ENCODE results near the gene TSPAN9. TPM values are rescaled to one million over a fixed set of nuclear protein-coding genes. Genes with fewer than 3 reads are reported as not detected.

TSPAN9 gene
- total and polyA plus RNA-seq, 4 donors, result 17.4 to 62.9 (median 34.2) TPM

- TF ChIP-seq FOXA1 (IDR thresholded peaks at IDR 0.05), result no peak
- TF ChIP-seq SP1 (IDR thresholded peaks at IDR 0.05), result no peak
- no peak for TF ChIP-seq ATF3 (IDR thresholded peaks at IDR 0.05)
- WGBS, result 85% methylated on average over 17 of the region's 17 CpGs
Measured at GRCh38 chr12:3137814-3138445, 60.8 kb downstream of the TSPAN9 start.

GRCh38 chr12:3138941-3139511 lies 61.8 kb downstream of the TSPAN9 start:
- TF ChIP-seq RXRA (IDR thresholded peaks at IDR 0.05) (no peak), YY1 (IDR thresholded peaks at IDR 0.05) (no peak), REST (IDR thresholded peaks at IDR 0.05) (no peak), RAD21 (IDR thresholded peaks at IDR 0.05) (no peak), FOXA2 (IDR thresholded peaks at IDR 0.05) (no peak), FOXA1 (IDR thresholded peaks at IDR 0.05) (no peak), CTCF (IDR thresholded peaks at IDR 0.05; ENCODE audit: low read depth, low read length, missing input control) (no peak), EGR1 (IDR thresholded peaks at IDR 0.05; ENCODE audit: low read depth in 2 of 2) (no peak), HNF4A (conservative IDR thresholded peaks at IDR 0.05) (no peak)
- Histone ChIP-seq H3K4me3 (ENCODE audit: low read depth in 1 of 3, low read length in 3 of 3) (no peak overlapping the region), H3K27me3 (ENCODE audit: control insufficient read depth in 4 of 4, insufficient read depth in 4 of 4, low read length in 3 of 4) (no peaks in the 10 kb centered on the region), H3K9ac (ENCODE audit: low read depth in 1 of 2, low read length in 2 of 2) (no peak overlapping the region), H3K9me3 (ENCODE audit: control insufficient read depth in 4 of 4, low read length in 3 of 4) (no peaks in the 10 kb centered on the region), H3K4me1 (ENCODE audit: control insufficient read depth in 4 of 4, insufficient read depth in 4 of 4, low read length in 3 of 4) (peaks cover 0 to 39% (median 15%) of the 10 kb centered on the region in 4 donors), H3K36me3 (ENCODE audit: control insufficient read depth in 4 of 4, insufficient read depth in 3 of 4, low read depth in 1 of 4, low read length in 3 of 4) (peaks cover 0 to 2% (median 0%) of the 10 kb centered on the region in 4 donors), H3K27ac (ENCODE audit: low read depth in 1 of 2, low read length in 2 of 2) (no peak overlapping the region)
- no peak for DNase-seq (ENCODE audit: low spot score)
- 85% methylated on average over 11 of the region's 11 CpGs for WGBS

More at GRCh38 chr12:3137814-3138445, 60.8 kb downstream of the TSPAN9 start:
- no peak for DNase-seq (ENCODE audit: low spot score)
- H3K9ac ChIP-seq (ENCODE audit: low read depth in 1 of 2, low read length in 2 of 2), result no peak overlapping the region
- no peaks in the 10 kb centered on the region for H3K27me3 ChIP-seq (ENCODE audit: control insufficient read depth in 4 of 4, insufficient read depth in 4 of 4, low read length in 3 of 4)
- peaks cover 0 to 2% (median 0%) of the 10 kb centered on the region in 4 donors for H3K36me3 ChIP-seq (ENCODE audit: control insufficient read depth in 4 of 4, insufficient read depth in 3 of 4, low read depth in 1 of 4, low read length in 3 of 4)
- no peak overlapping the region for H3K4me3 ChIP-seq (ENCODE audit: low read depth in 1 of 3, low read length in 3 of 3)
- H3K27ac ChIP-seq (ENCODE audit: low read depth in 1 of 2, low read length in 2 of 2), result no peak overlapping the region
- H3K4me1 ChIP-seq (ENCODE audit: control insufficient read depth in 4 of 4, insufficient read depth in 4 of 4, low read length in 3 of 4), result peaks cover 0 to 48% (median 21%) of the 10 kb centered on the region in 4 donors
- H3K9me3 ChIP-seq (ENCODE audit: control insufficient read depth in 4 of 4, low read length in 3 of 4), result no peaks in the 10 kb centered on the region

GRCh38 chr12:3139760-3140159 lies 62.6 kb downstream of the TSPAN9 start:
- no peaks in the 10 kb centered on the region for H3K9me3 ChIP-seq (ENCODE audit: control insufficient read depth in 4 of 4, low read length in 3 of 4)
- WGBS, result 80% methylated on average over 9 of the region's 9 CpGs
- H3K27ac ChIP-seq (ENCODE audit: low read depth in 1 of 2, low read length in 2 of 2), result no peak overlapping the region
- no peak overlapping the region for H3K9ac ChIP-seq (ENCODE audit: low read depth in 1 of 2, low read length in 2 of 2)
- H3K4me3 ChIP-seq (ENCODE audit: low read depth in 1 of 3, low read length in 3 of 3), result no peak overlapping the region
- DNase-seq (ENCODE audit: low spot score), result no peak
- H3K36me3 ChIP-seq (ENCODE audit: control insufficient read depth in 4 of 4, insufficient read depth in 3 of 4, low read depth in 1 of 4, low read length in 3 of 4), result peaks cover 0 to 2% (median 0%) of the 10 kb centered on the region in 4 donors
- no peaks in the 10 kb centered on the region for H3K27me3 ChIP-seq (ENCODE audit: control insufficient read depth in 4 of 4, insufficient read depth in 4 of 4, low read length in 3 of 4)
- peaks cover 1 to 38% (median 16%) of the 10 kb centered on the region in 4 donors for H3K4me1 ChIP-seq (ENCODE audit: control insufficient read depth in 4 of 4, insufficient read depth in 4 of 4, low read length in 3 of 4)
- TF ChIP-seq HNF4A (conservative IDR thresholded peaks at IDR 0.05) (no peak), FOXA2 (IDR thresholded peaks at IDR 0.05) (no peak), NR2F2 (IDR thresholded peaks at IDR 0.05) (no peak), CTCF (IDR thresholded peaks at IDR 0.05; ENCODE audit: low read depth, low read length, missing input control) (no peak), FOXA1 (IDR thresholded peaks at IDR 0.05) (no peak), HNF4G (IDR thresholded peaks at IDR 0.05) (no peak), TAF1 (conservative IDR thresholded peaks at IDR 0.05) (no peak), RAD21 (IDR thresholded peaks at IDR 0.05) (no peak), SP1 (IDR thresholded peaks at IDR 0.05) (no peak), JUND (IDR thresholded peaks at IDR 0.05) (no peak), ZBTB33 (IDR thresholded peaks at IDR 0.05) (no peak), MAX (IDR thresholded peaks at IDR 0.05) (no peak)

Measured in liver (tissue), 9 donors.